ENCODE results near the gene TC2N. TPM values are rescaled to one million over a fixed set of nuclear protein-coding genes. Genes with fewer than 3 reads are reported as not detected.

The TC2N gene
- polyA plus RNA-seq, 3 donors = 0.24 to 0.55 TPM; not detected in 1

GRCh38 chr14:91854327-91854934, 12.9 kb downstream of the TC2N start:
- Mint-ChIP-seq H3K4me3 (no peak overlapping the region), H3K9me3 (no peaks in the 10 kb centered on the region), H3K36me3 (no peaks in the 10 kb centered on the region), H3K27ac (no peak overlapping the region), H3K27me3 (ENCODE audit: low read depth in 3 of 3) (peaks cover 3 to 7% (median 4%) of the 10 kb centered on the region in 3 donors), H3K4me1 (peaks cover 7% of the 10 kb centered on the region)
- H4K20me1 ChIP-seq (ENCODE audit: insufficient read depth, low read length) = no peaks in the 10 kb centered on the region
- no peaks in the 10 kb centered on the region for H3K4me1 ChIP-seq (ENCODE audit: control insufficient read depth in 1 of 2, insufficient read depth in 2 of 2, low read length in 2 of 2)
- no peak overlapping the region for H2AFZ ChIP-seq (ENCODE audit: insufficient read depth, low read depth, low read length, poor library complexity, severe bottlenecking)
- no peak overlapping the region for H3K27ac ChIP-seq (ENCODE audit: low read depth in 1 of 2, low read length in 2 of 2)
- no peak overlapping the region for H3K4me2 ChIP-seq (replicated peaks; ENCODE audit: extremely low read depth, low read length, poor library complexity, severe bottlenecking)
- H3K9me3 ChIP-seq (replicated peaks in 1 of 2; ENCODE audit: control insufficient read depth in 1 of 2, insufficient read depth in 1 of 2, low read length in 2 of 2) = no peaks in the 10 kb centered on the region
- H3K4me3 ChIP-seq (replicated peaks in 1 of 3; ENCODE audit: low read depth in 2 of 3, low read length in 3 of 3) = no peak overlapping the region
- no peaks in the 10 kb centered on the region for H3K79me2 ChIP-seq (ENCODE audit: insufficient read depth, low read length)
- no peaks in the 10 kb centered on the region for H3K27me3 ChIP-seq (ENCODE audit: control insufficient read depth in 2 of 2, insufficient read depth in 2 of 2, low read length in 2 of 2)
- no peak overlapping the region for H3K9ac ChIP-seq (ENCODE audit: insufficient read depth, low read length, poor library complexity, severe bottlenecking)
- no peak for TF ChIP-seq CTCF (IDR thresholded peaks at IDR 0.05)
- WGBS (ENCODE audit: insufficient coverage) = no CpG with 5 or more reads among the region's 2 CpGs
- H3K36me3 ChIP-seq (replicated peaks in 1 of 2; ENCODE audit: control insufficient read depth in 1 of 2, insufficient read depth in 2 of 2, low read length in 2 of 2) = no peaks in the 10 kb centered on the region
- intact Hi-C loops (cut with micrococcal nuclease) = no loop called here
- no peak for DNase-seq

GRCh38 chr14:91851563-91851962, 15.8 kb downstream of the TC2N start:
- H3K9ac ChIP-seq (ENCODE audit: insufficient read depth, low read length, poor library complexity, severe bottlenecking) = no peak overlapping the region
- no peak overlapping the region for H3K4me3 ChIP-seq (replicated peaks in 1 of 3; ENCODE audit: low read depth in 2 of 3, low read length in 3 of 3)
- Mint-ChIP-seq H3K4me3 (no peak overlapping the region), H3K4me1 (peaks cover 7% of the 10 kb centered on the region), H3K9me3 (no peaks in the 10 kb centered on the region), H3K27ac (no peak overlapping the region), H3K27me3 (ENCODE audit: low read depth in 3 of 3) (peaks cover 3 to 5% (median 4%) of the 10 kb centered on the region in 3 donors), H3K36me3 (no peaks in the 10 kb centered on the region)
- no peaks in the 10 kb centered on the region for H4K20me1 ChIP-seq (ENCODE audit: insufficient read depth, low read length)
- H3K9me3 ChIP-seq (replicated peaks in 1 of 2; ENCODE audit: control insufficient read depth in 1 of 2, insufficient read depth in 1 of 2, low read length in 2 of 2) = no peaks in the 10 kb centered on the region
- no peak overlapping the region for H3K4me2 ChIP-seq (replicated peaks; ENCODE audit: extremely low read depth, low read length, poor library complexity, severe bottlenecking)
- TF ChIP-seq CTCF (IDR thresholded peaks at IDR 0.05) = no peak
- DNase-seq = no peak
- peaks cover 0 to 7% of the 10 kb centered on the region in 2 donors for H3K4me1 ChIP-seq (ENCODE audit: control insufficient read depth in 1 of 2, insufficient read depth in 2 of 2, low read length in 2 of 2)
- no CpG with 5 or more reads among the region's 1 CpG for WGBS (ENCODE audit: insufficient coverage)
- intact Hi-C loops (cut with micrococcal nuclease) = no loop called here
- H3K79me2 ChIP-seq (ENCODE audit: insufficient read depth, low read length) = no peaks in the 10 kb centered on the region
- no peak overlapping the region for H2AFZ ChIP-seq (ENCODE audit: insufficient read depth, low read depth, low read length, poor library complexity, severe bottlenecking)
- no peaks in the 10 kb centered on the region for H3K27me3 ChIP-seq (ENCODE audit: control insufficient read depth in 2 of 2, insufficient read depth in 2 of 2, low read length in 2 of 2)
- H3K27ac ChIP-seq (ENCODE audit: low read depth in 1 of 2, low read length in 2 of 2) = no peak overlapping the region
- H3K36me3 ChIP-seq (replicated peaks in 1 of 2; ENCODE audit: control insufficient read depth in 1 of 2, insufficient read depth in 2 of 2, low read length in 2 of 2) = no peaks in the 10 kb centered on the region
